Activated CD4-positive, CD25-positive, alpha-beta regulatory T cell treated with anti-CD3 and anti-CD28 coated beads, Interleukin-2, amount 50 U/mL, for 16 hours (primary cell): ENCODE measurements around the gene ZNF101.

Source experiments
- DNase-seq: peaks from one replicate; pipeline ENCODE4 v3.0.0-alpha.2; 2020; ENCODE audit warnings: low read depth, low spot score

Gene ZNF101

GRCh38 chr19:19642506-19643157 is 26.0 kb upstream of the ZNF101 start:
- no peak for DNase-seq

GRCh38 chr19:19643158-19644053 is 25.2 kb upstream of the ZNF101 start, which contains the start of gene GMIP:
Gene GMIP (minus strand): TSS chr19:19643657. CDS start chr19:19643529, 128 bp downstream.
- peak; percentile 69 for DNase-seq

- DNase-seq, result no peak
These were observed 24.6 kb upstream of the ZNF101 start for GRCh38 chr19:19644054-19644388.

GRCh38 chr19:19645233-19645870 is 23.3 kb upstream of the ZNF101 start:
- DNase-seq, result no peak

- no peak for DNase-seq
These were observed 21.4 kb upstream of the ZNF101 start for GRCh38 chr19:19647037-19647835.

GRCh38 chr19:19649155-19649554 is 19.5 kb upstream of the ZNF101 start:
- no peak for DNase-seq

- no peak for DNase-seq
These were observed 19.1 kb upstream of the ZNF101 start for GRCh38 chr19:19649580-19649995.

GRCh38 chr19:19650331-19650730 is 18.3 kb upstream of the ZNF101 start:
- DNase-seq, result no peak

- no peak for DNase-seq
These were observed 17.6 kb upstream of the ZNF101 start for GRCh38 chr19:19651076-19651475.

GRCh38 chr19:19652482-19653295 is 15.9 kb upstream of the ZNF101 start:
- DNase-seq, result no peak

- DNase-seq, result no peak
These were observed 15.0 kb upstream of the ZNF101 start for GRCh38 chr19:19653597-19654147.

GRCh38 chr19:19654441-19654840 is 14.2 kb upstream of the ZNF101 start:
- DNase-seq, result no peak

GRCh38 chr19:19655051-19655594 is 13.5 kb upstream of the ZNF101 start:
- DNase-seq, result no peak

- no peak for DNase-seq
These were observed 12.8 kb upstream of the ZNF101 start for GRCh38 chr19:19655641-19656343.

GRCh38 chr19:19656451-19657396 is 11.9 kb upstream of the ZNF101 start:
- no peak for DNase-seq

- DNase-seq, result no peak
These were observed 11.2 kb upstream of the ZNF101 start for GRCh38 chr19:19657397-19657783.

GRCh38 chr19:19659646-19660245 is 8.9 kb upstream of the ZNF101 start:
- no peak for DNase-seq

- no peak for DNase-seq
These were observed 7.4 kb upstream of the ZNF101 start for GRCh38 chr19:19661141-19661674.
